Measurements from ENCODE around the gene KCNK10.
"Not testable (repeated sequence)": the region's sequence is repeated elsewhere in the genome, so short reads cannot be mapped to it uniquely, and the experiment has no call there.

The KCNK10 gene

DNA sequence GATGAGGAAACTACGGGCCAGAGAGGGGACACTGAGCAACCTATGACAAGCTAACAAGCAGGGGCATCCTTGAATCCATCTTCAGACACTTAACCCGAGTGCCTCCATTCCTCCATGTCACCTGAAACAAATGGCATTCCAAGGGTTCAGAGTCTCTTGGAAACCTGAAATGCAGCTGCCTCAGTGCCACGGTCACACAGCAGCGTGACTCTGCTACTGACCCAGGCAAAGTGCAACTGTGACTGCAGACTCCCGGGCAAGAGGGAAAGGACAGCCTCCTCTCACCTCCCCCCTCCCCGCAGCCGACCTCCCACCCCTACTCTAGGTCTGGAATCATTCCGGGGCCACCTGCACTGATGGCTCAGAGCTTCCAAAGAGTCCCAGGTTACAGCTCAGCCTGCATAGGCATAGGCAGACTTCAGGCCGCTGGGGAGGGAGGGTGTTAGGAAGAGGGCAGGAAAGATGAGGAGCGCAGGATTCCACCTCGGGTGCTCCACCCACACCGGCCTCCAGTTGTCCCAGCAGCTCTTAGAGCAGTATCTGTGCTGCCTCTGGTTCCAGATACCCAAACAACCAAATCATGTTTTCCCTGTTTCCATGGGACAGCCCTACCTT, 53.2 kb downstream of the KCNK10 start:
- DNase-seq, result no peak

DNA sequence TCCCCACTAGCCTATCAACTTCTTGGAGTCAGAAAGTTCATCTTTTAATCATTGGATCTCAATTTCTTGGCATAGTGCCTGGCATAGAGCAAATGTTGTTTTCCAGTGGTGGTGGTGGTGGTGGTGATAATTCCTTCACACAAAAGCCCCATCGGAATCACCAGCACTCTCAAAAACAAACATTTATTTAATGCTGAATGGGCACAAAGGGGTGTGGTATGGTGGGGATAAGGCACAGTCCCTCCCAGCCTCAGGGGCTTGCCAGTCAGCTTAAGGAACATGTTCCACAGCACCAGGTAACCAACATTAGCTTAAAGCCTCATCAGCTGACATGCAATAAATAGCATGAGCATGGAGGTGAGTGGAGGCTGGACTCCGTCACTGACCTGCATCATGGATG, 56.6 kb downstream of the KCNK10 start:
- DNase-seq, result no peak

DNA sequence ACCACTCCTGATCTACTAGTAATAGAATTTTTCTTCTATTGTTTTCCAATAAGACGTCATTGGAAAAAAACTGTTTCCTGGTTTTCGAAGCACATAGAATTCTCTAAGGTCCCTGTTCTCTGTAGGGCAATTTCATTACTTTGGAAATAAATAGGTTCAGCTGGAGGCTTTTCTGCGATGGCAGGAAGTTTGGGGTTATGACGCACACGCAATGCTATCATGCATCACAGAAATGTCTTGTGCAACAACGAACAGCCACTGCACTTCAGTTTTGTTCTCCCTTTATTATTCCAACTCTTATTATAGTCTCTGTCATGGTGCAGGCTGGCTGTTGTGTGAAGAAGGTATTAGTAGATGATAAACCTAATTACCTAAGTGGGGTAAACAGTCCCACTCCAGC, 59.0 kb downstream of the KCNK10 start:
- no peak for DNase-seq

DNA sequence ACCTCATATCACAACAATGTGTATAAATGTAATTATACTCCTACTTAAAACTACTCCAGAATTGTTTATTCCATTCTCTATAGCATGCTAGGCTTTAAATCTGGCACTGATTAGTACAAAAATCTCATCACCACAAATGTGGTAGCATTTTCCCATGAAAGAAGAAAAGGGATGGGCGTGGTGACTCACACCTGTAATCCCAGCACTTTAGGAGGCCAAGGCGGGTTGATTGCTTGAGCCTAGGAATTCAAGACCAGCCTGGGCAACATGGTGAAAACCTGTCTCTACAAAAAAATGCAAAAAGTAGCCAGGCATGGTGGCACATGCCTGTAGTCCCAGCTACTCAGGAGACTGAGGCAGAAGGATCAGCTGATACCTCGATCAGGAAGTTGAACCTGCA, 61.8 kb downstream of the KCNK10 start:
- DNase-seq, result not testable (repeated sequence)

DNA sequence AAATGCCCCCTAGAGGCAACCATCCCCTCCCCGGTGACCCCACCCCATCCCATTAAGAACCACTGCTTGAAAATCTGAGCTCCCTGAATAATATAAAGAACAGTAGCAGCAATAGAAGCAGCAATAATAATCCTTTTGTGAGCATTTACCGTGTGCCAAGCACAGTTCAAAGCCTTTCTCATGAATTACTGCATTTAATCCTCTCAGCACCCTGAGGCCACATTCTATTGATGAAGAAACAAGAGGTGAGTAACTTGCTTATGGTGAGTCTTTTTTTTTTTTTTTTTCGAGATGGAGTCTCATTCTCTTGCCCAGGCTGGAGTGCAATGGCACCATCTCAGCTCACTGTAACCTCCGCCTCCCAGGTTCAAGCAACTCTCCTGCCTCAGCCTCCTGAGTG, 65.0 kb downstream of the KCNK10 start:
- no peak for DNase-seq

DNA sequence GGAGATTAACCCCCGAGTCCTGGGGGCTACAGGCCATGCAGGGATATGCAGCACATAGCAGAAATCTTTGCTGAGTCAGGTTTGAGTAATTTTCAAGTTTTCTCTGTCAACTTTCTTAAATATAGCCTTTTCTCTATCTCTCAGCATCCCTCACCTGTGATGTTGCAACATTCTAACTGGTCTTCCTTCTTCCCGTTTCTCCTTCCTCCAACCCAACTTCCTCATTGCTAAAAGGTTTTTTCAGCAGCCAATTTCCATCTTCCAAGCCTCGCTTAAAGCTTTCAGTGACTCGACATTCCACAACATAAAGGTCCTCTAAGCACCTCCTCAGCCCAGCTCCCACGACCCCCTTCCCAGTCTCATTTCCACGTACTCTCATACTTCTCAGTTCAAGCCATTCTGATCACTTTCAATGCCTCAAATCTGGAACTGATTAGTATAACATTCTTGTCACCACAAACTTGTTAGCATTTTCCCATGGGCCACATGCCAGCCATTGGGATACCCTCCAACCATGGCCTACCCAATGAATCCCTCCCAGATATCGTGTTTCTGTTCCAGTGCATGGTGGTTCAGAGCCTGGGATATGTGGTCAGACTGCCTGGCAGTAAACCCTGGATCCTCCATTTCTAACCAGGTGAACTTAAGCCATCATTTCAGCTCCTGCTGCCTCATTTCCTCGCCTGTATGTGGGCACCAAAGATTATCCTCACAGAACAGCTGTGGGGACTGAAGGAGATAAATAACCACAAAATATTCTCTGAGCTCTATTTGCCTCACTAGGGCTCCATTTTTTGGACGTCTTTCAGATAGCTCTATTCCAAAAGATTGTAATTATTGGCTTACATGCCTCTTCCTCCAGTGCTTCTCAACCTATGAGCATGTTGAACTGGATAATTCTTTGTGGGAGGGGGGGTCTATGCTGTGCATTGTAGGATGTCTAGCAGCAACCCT, 65.8 kb downstream of the KCNK10 start:
- DNase-seq, result no peak

DNA sequence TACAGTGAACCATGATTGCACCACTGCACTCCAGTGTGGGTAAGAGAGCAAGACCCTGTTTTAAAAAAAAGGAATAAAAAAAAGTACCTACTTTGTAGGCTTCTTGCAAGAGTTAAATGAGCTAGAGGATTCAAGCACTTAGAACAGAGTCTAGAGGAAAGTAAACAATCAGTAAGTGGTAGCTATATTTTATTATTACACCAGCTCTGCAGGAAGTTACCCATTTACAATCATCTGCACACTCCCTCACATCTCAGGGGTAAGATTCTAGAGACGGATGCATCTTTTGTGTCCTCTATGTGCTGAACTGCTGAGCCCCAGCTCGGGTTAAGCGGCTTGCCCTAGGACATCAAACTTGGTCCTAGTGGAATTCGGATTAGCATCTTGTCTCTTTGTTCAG, 67.3 kb downstream of the KCNK10 start:
- no peak for DNase-seq

DNA sequence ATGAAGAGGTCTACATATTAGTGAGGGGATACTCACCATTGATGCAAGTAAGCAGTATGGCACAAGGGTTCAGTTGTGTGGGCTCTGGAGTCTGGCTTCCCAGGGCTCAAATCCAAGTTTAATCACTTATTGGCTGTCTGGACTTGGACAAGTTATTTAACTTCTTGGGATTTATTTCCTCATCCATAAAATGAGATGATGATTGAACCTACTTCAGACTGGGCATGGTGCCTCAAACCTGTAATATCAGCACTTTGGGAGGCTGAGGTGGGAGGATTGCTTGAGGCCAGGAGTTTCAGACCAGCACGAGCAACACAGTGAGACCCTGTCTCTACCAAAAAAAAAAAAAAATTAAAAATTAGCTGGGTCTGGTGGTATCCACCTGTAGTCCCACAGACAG, 67.9 kb downstream of the KCNK10 start:
- no peak for DNase-seq

DNA sequence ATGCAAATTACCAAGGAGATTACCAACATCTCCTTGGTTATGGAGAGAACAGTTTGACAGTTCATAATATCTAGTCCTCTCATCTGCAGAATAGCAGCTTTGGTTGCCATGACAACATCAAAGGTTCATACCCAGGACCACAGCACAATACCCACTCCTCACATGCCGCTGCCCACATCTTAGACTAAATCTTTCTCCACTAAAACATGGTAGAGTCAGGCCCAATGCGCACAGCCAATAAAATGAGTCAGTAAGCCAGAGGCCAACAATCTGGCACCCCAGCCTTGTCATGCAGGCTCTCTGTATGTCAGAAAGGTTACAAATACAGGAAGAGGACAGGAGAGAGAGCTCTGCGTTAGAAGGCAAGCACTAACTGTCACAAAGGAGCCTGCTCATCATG, 70.6 kb downstream of the KCNK10 start:
- no peak for DNase-seq

DNA sequence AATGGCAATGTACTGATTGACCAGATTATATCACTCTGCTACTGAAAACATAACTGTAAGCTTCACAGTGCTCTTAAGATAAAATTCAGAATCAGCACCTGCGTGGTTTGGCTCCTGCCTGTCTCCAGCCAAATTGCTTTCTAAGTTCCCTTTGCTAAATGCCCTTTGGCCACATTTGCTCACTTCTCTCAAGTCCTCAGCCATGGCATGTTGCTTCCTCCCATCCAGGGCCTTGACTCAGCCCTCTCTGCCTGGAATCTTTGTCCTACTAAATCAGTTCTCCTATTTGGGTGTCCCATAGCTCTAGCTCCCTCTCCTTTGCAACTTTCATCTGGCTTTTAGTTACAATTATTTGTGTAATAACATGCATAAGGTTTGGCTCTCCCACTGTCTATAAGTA, 71.4 kb downstream of the KCNK10 start:
- DNase-seq, result no peak

DNA sequence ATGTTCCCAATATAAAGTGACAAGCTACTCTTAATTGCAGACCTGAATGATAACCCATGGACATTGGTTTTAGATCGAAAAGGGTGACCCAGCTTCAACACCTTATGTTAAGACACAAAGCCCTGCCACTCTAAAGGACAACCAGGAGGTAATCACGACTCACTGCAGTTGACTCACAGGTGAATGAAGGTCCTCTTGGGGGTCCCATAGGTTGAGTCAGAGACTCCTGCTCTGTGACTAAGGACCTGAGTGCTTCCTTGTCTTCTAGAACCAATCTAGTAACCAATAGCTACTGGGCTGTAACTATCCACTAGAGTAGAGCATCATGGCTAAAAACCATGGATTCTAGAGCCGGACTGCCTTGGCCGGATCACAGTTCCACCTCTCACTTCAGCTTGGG, 73.8 kb downstream of the KCNK10 start:
- DNase-seq, result no peak

DNA sequence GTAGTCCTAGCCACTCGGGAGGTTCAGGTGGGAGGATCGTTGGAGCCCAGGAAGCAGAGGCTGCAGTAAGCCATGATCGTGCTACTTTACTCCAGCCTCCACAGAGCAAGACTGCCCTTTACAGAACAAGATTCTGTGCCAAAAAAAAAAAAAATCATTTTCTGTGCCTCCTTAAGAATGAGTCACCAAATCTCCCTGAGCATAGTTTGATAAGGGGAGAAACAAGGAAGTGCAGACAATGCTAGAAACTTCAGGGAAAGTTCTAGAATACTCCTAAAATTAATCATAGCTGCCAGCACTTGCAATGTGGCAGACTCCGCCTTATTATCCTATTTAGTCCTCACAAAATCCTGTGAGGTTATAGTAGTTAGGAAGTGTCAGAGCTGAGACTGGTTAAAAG, 74.5 kb downstream of the KCNK10 start:
- no peak for DNase-seq

DNA sequence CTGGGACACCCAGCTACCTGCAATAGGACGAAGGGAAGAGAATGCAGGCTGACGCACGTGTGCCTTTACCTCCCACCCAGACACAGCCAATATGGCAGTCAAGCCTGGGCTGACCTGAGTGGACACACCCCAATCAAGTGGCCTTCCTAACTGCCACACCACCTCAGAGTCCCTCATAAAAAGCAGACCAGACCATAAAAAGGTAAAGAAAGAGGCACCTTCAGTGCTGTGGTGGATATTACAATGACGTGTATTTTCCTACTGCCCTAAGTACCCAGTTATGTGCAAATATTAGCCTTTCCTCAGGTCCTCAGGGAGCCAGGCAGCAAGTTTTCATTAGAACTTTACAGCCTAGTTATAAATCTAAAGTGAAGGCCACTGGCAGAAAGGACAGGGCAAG, 75.8 kb downstream of the KCNK10 start:
- DNase-seq, result no peak

DNA sequence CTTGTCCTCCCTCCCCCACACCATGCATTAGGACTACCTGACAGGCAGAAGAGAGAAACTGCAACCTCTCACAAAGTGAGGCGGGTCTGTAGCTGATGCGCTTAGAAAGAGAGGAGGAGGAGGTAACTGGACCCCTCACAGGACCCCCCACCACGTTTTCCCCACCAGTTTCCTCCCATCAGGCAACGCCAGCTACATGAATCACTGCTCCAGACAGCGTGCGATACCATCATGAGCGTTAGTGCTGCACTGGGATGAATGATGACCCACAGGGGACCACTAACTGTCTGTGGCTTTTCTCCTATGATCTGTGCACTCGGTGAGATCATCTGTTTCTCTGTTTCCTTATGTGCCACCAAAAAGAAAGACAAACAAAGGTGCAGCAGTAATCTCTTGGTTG, 77.7 kb downstream of the KCNK10 start:
- DNase-seq, result peak; percentile 26

DNA sequence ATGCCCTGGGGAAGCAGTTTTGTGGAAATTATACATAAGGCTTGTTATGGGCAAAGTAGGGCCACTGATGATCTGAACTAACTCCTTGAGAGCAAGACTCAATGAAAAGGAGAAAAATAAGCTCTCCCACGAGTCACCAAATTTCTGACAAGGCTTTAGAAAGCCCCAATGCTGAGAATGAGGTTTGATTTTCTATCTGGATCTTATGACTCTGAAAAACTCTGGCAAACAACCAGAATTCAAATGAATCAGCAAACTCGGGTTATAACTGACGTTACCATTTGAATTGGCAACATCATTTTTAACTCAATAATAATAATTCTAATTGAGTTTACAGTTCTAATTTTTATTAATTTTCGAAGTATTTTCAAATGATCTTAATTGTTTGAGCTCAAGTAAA, 79.1 kb downstream of the KCNK10 start:
- no peak for DNase-seq

DNA sequence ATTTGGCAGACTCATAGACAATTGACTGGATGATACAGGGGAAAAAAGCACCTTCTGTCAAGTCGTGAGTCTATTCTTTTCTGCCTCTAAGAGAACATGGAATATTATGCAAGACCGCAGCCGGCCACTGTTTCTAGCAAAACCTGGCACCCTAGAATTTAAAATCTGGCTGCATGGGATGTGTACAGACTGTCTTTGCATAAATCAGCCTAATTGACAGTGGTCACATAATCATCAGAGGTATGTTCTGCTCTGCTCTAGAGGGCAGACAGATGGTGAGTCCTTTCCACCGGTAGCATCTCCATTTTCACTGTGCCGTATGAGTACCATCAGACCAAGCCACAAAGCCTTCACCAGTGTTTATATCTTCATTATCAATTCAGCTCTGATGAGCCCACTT, 80.6 kb downstream of the KCNK10 start:
- DNase-seq, result no peak

DNA sequence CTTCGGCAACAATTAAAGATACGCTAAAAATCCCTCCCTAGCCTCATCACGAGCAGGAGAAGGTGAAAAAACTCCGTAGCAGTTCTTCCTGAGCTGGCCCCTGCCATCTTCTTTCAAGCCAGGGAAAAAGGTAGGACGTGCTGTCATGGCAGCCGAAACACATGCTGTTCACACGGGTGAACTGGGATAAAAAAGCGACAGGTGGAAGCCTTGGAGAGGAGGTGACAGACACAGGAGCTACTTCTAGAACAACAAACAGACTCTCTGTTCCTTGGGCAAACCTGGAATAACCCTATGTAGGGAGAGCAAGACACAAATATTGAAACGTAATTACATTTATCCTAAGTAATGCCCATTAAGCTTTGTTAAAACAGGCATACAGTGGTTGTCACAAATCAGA, 81.3 kb downstream of the KCNK10 start:
- no peak for DNase-seq

DNA sequence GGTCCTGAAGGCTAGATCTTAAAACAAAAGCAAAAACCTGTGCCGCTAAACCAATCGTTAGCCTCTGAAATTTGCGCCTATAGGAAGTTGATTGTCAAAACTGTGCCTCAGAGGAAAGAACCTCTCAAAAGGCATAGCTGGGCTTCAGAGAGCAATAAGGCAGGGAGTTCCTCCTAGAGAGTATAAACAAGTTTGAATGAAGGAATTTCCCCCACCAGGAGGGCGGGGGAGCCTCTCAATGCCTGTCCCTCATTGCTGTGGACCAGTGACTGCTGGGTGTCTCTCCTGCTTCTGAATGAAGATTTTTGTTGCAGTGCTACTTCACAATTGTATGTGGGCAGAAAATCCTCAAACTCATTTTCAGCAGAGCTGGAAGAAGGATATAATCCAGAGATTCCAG, 88.6 kb downstream of the KCNK10 start:
- no peak for DNase-seq

DNA sequence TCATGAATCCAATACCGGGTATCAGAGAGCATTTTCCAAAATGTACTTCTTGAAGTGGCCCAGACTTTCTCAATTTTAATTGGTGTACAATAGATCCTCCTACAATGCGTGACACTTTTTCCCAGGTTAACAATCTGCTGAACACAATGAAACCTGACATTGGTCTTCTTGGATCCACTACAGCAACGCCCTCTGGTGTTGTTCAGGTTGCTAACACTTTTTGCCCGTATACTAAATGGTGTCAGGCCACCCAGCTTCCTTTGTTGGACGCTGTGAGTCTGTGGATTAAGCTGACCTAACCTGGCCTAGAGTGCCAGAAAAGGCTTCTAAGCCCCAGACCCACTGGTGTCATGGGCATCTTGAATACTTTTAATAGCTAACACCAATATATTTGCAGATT, 89.2 kb downstream of the KCNK10 start:
- DNase-seq, result no peak

DNA sequence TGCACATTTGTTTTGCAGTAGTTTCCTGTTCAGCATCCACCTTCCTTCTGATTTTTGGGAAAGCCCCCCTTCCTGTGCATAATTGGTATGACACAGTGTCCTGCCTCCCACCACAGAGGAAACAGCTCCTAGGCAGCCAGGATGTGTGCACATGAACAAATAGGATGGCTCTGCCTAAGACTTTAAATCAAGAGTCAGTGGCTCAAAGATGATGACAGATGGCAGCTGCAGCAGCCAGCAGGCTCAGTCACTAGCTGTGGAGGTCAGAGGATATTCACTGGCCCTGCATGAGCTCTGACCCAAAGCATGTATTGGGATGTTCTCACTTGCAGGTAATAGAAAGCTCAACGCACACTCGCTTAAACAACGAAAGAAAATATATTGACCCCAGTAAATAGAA, 90.3 kb downstream of the KCNK10 start:
- DNase-seq, result no peak

DNA sequence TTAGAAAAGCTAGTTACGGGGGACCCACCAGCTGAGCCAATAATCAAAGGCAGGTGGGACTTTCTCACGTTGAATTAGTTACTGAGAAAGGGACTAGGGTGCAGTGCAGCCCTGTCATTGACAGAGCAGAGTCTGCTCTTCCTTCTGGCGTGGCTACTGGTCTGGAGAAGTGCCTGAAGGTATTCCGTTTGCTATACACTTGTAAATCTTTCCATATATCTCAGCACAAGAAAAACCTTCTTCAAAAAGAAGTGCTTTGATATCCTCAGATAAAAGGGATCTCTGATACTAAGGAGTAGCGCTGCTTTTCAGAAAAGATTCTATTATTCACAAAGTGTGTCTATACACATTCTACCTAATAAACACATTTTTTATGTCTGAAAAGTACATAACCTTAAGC, 91.5 kb downstream of the KCNK10 start:
- no peak for DNase-seq

DNA sequence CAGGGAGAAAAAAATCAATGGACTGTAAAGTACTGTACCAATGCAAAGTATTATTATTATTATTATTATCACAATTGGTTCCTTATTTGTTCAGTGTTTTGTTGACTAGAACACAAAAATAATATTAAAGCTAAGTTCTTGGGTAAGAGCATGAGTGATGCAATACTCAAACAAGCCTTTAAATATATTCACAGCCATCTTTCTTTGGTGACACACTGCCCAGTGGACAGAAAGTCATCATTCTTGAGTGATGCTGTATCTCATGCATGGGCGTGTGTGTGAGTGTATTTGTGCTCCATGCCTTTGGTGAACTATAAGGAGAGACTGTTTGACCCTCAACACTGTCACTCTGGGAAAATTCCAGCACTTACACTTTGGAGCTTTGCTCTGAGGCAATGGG, 93.6 kb downstream of the KCNK10 start:
- no peak for DNase-seq

DNA sequence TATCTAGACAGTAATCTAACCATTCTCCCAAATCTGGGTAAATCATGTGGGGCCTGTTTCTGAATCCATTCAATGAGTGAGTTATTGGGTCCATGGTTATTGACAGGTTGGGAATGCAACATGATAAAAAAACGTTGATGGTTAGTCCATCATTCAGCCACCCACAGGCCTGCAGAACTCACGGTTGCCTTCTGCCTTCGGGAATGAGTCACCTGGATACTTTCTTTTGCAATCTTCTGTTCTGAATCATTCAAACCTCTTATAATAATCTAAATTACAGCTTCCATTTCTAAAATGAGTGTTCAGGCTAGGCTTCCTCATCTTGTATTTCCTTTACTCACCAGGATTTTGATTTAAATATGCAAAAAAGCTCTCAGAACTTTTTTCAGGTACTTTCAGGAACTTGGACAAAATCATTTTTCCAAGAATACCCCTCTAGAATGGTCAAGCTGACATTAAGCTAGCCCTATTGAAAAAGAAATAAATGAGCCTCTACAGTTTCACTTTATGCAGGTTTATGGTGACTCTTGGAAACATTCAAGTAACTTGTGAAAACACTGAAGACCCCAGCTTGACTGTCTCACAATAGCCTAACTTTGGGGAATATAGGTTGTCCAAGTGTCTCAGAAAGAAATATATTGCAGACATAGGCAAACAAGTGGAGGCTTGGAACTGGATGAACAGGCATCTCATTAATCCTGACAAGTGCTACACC, 94.4 kb downstream of the KCNK10 start:
- DNase-seq, result no peak

DNA sequence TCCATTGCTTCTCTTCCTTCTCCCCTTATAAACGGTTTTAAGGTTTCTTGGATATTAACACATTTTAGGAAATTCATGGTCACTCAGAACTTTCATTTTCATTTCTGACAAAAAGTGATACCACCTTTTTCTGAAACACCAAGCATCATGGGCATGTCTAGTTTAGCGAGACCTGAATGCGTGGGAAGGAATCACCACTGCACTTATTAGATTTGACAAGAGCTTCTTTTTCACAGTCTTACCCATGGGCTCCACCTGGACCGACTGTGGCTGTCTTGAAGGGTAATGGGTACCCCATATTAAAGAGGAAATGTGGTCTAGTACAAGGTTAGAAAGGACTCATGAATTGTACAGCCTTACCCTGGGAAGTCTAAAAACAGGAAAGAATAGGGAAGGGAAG, 95.4 kb downstream of the KCNK10 start:
- DNase-seq, result no peak

Measured in NCI-H526 treated with DMSO at 0.1 percent for 48 hours (cell line).